ENCODE measurements around the gene REXO1. TPM values are rescaled to one million over a fixed set of nuclear protein-coding genes. Genes with fewer than 3 reads are reported as not detected.

Gene REXO1
- total RNA-seq, 6 donors from 2014 or later: 17.0 to 106 (median 38.8) TPM

GRCh38 chr19:1837222-1837565 is 11.1 kb downstream of the REXO1 start:
- Histone ChIP-seq H3K36me3 (peaks cover 0 to 17% (median 5%) of the 10 kb centered on the region in 4 donors), H3K4me3 (no peak overlapping the region), H3K27ac (peak overlapping the region in 1 of 4 donors; percentile 55), H3K4me1 (peaks cover 24 to 88% (median 49%) of the 10 kb centered on the region in 4 donors), H3K9me3 (no peaks in the 10 kb centered on the region), H3K27me3 (no peaks in the 10 kb centered on the region)
- ATAC-seq (ENCODE audit: low FRiP score in 2 of 2) (no peak), DNase-seq (peak in 1 of 2 donors; percentile 52)
- 71 to 79% methylated on average over 4 to 5 of the region's 11 CpGs for WGBS, 2 donors
- TF ChIP-seq POLR2A (IDR thresholded peaks at IDR 0.05) (no peak), POLR2AphosphoS5 (IDR thresholded peaks at IDR 0.05) (no peak), EP300 (IDR thresholded peaks at IDR 0.05) (no peak), CTCF (IDR thresholded peaks at IDR 0.05) (no peak)

- no peak overlapping the region for H3K4me3 ChIP-seq
- DNase-seq: peak in 1 of 2 donors; percentile 50
- H3K36me3 ChIP-seq: peaks cover 0 to 20% (median 5%) of the 10 kb centered on the region in 4 donors
- no peak overlapping the region for H3K27ac ChIP-seq
- 90 to 92% methylated on average over 22 to 31 of the region's 31 CpGs for WGBS, 2 donors
- H3K27me3 ChIP-seq: no peaks in the 10 kb centered on the region
- TF ChIP-seq EP300 (IDR thresholded peaks at IDR 0.05): no peak
- TF ChIP-seq CTCF (IDR thresholded peaks at IDR 0.05): no peak
- no peak for TF ChIP-seq POLR2AphosphoS5 (IDR thresholded peaks at IDR 0.05)
- TF ChIP-seq POLR2A (IDR thresholded peaks at IDR 0.05): no peak
- H3K4me1 ChIP-seq: peaks cover 23 to 84% (median 46%) of the 10 kb centered on the region in 4 donors
- no peaks in the 10 kb centered on the region for H3K9me3 ChIP-seq
- ATAC-seq (ENCODE audit: low FRiP score in 2 of 2): no peak
These were observed 11.6 kb downstream of the REXO1 start for GRCh38 chr19:1836458-1837221.

GRCh38 chr19:1833540-1833939 is 14.7 kb downstream of the REXO1 start:
- H3K4me1 ChIP-seq: peaks cover 9 to 54% (median 23%) of the 10 kb centered on the region in 4 donors
- DNase-seq (peak in 1 of 2 donors; percentile 76), ATAC-seq (ENCODE audit: low FRiP score in 2 of 2) (peak in 1 of 2 donors; percentile 4)
- H3K27me3 ChIP-seq: no peaks in the 10 kb centered on the region
- 80 to 89% methylated on average over 5 to 14 of the region's 15 CpGs for WGBS, 2 donors
- H3K36me3 ChIP-seq: peaks cover 0 to 25% (median 13%) of the 10 kb centered on the region in 4 donors
- no peak overlapping the region for H3K4me3 ChIP-seq
- TF ChIP-seq EP300 (IDR thresholded peaks at IDR 0.05) (no peak), POLR2AphosphoS5 (IDR thresholded peaks at IDR 0.05) (no peak), POLR2A (IDR thresholded peaks at IDR 0.05) (no peak), CTCF (IDR thresholded peaks at IDR 0.05) (no peak)
- peak overlapping the region in 2 of 4 donors; percentile 12 to 36 for H3K27ac ChIP-seq
- no peaks in the 10 kb centered on the region for H3K9me3 ChIP-seq

- 85 to 87% methylated on average over 18 to 26 of the region's 26 CpGs for WGBS, 2 donors
- H3K27ac ChIP-seq: no peak overlapping the region
- H3K27me3 ChIP-seq: no peaks in the 10 kb centered on the region
- peaks cover 0 to 38% (median 27%) of the 10 kb centered on the region in 4 donors for H3K36me3 ChIP-seq
- TF ChIP-seq EP300 (IDR thresholded peaks at IDR 0.05) (no peak), POLR2A (IDR thresholded peaks at IDR 0.05) (no peak), CTCF (IDR thresholded peaks at IDR 0.05) (no peak)
- H3K9me3 ChIP-seq: no peaks in the 10 kb centered on the region
- H3K4me1 ChIP-seq: peaks cover 2 to 40% (median 14%) of the 10 kb centered on the region in 4 donors
- ATAC-seq (ENCODE audit: low FRiP score in 2 of 2): no peak
- H3K4me3 ChIP-seq: no peak overlapping the region
- no peak for DNase-seq
These were observed 16.1 kb downstream of the REXO1 start for GRCh38 chr19:1832046-1832663.
